HepG2 (cell line): ENCODE measurements around the gene NOTO. TPM values are rescaled to one million over a fixed set of nuclear protein-coding genes. Genes with fewer than 3 reads are reported as not detected.

ENCODE experiments used
- BHLHE40 ChIP-seq: IDR thresholded peaks from 2 replicates; pipeline ENCODE4 v1.6.1; 2011; ENCODE audit warnings: low read length, improper control_type of control experiment
- FOXK1 ChIP-seq: sonication (generic); formaldehyde crosslinking; IDR thresholded peaks from 2 replicates; pipeline ENCODE4 v1.4.0; 2020; ENCODE audit warnings: low read depth, missing genetic modification reagents, borderline replicate concordance
- MTF2 ChIP-seq: sonication (generic); formaldehyde crosslinking; IDR thresholded peaks from 2 replicates; pipeline ENCODE4 v1.5.0; 2020; ENCODE audit warnings: missing genetic modification reagents, borderline replicate concordance
- RELA ChIP-seq: sonication (generic); formaldehyde crosslinking; IDR thresholded peaks from 2 replicates; pipeline ENCODE4 v1.4.0; 2020; ENCODE audit warnings: missing genetic modification reagents
- ZFP62 ChIP-seq: sonication (generic); formaldehyde crosslinking; IDR thresholded peaks from 2 replicates; pipeline ENCODE4 v1.4.0; 2020; ENCODE audit warnings: missing genetic modification reagents
- ZNF484 ChIP-seq: sonication (generic); formaldehyde crosslinking; IDR thresholded peaks from 2 replicates; pipeline ENCODE4 v1.5.1; 2020; ENCODE audit warnings: mild to moderate bottlenecking, low read depth, missing genetic modification reagents, borderline replicate concordance
- ZNF547 ChIP-seq: sonication (generic); formaldehyde crosslinking; IDR thresholded peaks from 2 replicates; pipeline ENCODE4 v1.5.1; 2020; ENCODE audit warnings: mild to moderate bottlenecking, missing genetic modification reagents
- ZNF644 ChIP-seq: IDR thresholded peaks from 2 replicates; pipeline ENCODE4 v1.6.1; 2016; ENCODE audit warnings: low read depth
- polyA plus RNA-seq, 8 experiments: library from polyadenylated mRNA; depleted of rRNA in 3 of 8; stranded (reverse) in 7 of 8; unstranded in 1 of 8; fragments of >200 nt; fragmentation: Illumina TruSeq in 4 of 8; extraction: Trizol in 4 of 8; gene quantifications; 2 replicates each; pipeline versions ENCODE4 v1.2.1 to v1.2.3, GENCODE V29; 2011 to 2016; ENCODE audit warnings: low read depth in 4 of 8, missing spikeins in 1 of 8, mixed read lengths in 1 of 8; ENCODE audit not compliant: insufficient read depth in 1 of 8
- total RNA-seq, 5 experiments: library from RNA; depleted of rRNA; stranded (reverse); fragments of >200 nt; fragmentation: Illumina TruSeq; extraction: Trizol; gene quantifications; 2 replicates each; pipeline ENCODE4 v1.2.3, GENCODE V29; 2016; ENCODE audit warnings: low read depth in 1 of 5
- TF ChIP-seq, protein P1 (sequence below): IDR thresholded peaks from 2 replicates; pipeline ENCODE4 v1.6.1; 2016; ENCODE audit warnings: low read depth, control low read depth
- TF ChIP-seq, protein P2 (sequence below): sonication (generic); formaldehyde crosslinking; IDR thresholded peaks from 2 replicates; pipeline ENCODE4 v1.5.0; 2020; ENCODE audit warnings: missing genetic modification reagents
- TF ChIP-seq, protein P3 (sequence below): sonication (generic); formaldehyde crosslinking; conservative IDR thresholded peaks from 2 replicates; pipeline ENCODE4 v1.8.0; 2022; ENCODE audit warnings: low read depth, missing genetic modification reagents
- TF ChIP-seq, protein P4 (sequence below): sonication (generic); formaldehyde crosslinking; IDR thresholded peaks from 2 replicates; pipeline ENCODE4 v1.9.0; 2021; ENCODE audit warnings: missing genetic modification reagents, borderline replicate concordance
- TF ChIP-seq, protein P5 (sequence below): IDR thresholded peaks from 2 replicates; pipeline ENCODE4 v1.6.1; 2012; ENCODE audit warnings: low read depth, low read length, improper control_type of control experiment
- TF ChIP-seq, protein P6 (sequence below): sonication (generic); formaldehyde crosslinking; IDR thresholded peaks from 2 replicates; pipeline ENCODE4 v1.4.0; 2020; ENCODE audit warnings: missing genetic modification reagents

Gene NOTO
- total and polyA plus RNA-seq, 2 of the 13 experiments (the other 11 are each of a cell fraction or from before 2014, with no cell fraction given): not detected

DNA sequence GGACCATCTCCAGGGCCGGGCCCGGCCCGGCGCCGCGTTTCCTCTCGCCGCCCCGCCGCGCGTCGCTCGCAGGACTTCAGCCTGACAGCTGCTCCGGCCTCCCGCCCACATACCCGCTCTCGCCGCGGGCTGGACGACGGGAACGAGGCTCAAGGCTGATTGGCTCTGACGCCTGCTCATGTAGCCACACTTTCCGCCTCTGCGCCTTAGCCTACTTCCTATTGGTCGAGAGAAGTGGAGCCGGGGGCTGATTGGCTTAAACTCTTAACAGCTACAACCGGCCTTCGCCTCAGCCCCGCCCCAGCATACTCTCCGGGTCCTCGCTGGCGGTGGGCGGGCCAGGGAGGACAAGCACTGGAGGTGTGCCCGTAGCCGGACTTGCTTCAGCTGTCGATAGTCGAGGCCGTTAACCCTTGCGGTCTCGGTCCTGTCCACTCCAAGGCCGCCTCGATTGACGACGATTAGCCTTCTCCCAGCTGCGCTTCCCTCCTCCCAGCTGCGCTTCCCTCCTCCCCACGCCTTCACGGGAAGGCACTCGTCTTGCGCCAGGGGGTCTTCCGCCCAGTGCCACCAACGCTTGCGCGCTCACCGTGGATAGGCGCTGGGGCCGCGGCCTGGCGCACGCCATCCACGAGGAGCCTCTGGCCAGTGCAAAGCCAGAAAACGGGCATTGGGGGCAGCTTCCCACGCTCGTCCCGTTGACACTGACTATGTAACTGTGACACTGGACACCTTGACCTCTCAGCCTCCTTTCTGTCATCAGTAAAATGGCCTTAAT lies 31.0 kb downstream of the NOTO start, which contains the start of gene PRADC1 (continued):
- TF ChIP-seq, protein P1, sequence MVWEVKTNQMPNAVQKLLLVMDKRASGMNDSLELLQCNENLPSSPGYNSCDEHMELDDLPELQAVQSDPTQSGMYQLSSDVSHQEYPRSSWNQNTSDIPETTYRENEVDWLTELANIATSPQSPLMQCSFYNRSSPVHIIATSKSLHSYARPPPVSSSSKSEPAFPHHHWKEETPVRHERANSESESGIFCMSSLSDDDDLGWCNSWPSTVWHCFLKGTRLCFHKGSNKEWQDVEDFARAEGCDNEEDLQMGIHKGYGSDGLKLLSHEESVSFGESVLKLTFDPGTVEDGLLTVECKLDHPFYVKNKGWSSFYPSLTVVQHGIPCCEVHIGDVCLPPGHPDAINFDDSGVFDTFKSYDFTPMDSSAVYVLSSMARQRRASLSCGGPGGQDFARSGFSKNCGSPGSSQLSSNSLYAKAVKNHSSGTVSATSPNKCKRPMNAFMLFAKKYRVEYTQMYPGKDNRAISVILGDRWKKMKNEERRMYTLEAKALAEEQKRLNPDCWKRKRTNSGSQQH: peak; percentile 36; the same call in 1 of the 2 replicates
- TF ChIP-seq, protein P2, sequence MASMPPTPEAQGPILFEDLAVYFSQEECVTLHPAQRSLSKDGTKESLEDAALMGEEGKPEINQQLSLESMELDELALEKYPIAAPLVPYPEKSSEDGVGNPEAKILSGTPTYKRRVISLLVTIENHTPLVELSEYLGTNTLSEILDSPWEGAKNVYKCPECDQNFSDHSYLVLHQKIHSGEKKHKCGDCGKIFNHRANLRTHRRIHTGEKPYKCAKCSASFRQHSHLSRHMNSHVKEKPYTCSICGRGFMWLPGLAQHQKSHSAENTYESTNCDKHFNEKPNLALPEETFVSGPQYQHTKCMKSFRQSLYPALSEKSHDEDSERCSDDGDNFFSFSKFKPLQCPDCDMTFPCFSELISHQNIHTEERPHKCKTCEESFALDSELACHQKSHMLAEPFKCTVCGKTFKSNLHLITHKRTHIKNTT (CRISPR knock-in tag): no peak
- TF ChIP-seq, protein P3, sequence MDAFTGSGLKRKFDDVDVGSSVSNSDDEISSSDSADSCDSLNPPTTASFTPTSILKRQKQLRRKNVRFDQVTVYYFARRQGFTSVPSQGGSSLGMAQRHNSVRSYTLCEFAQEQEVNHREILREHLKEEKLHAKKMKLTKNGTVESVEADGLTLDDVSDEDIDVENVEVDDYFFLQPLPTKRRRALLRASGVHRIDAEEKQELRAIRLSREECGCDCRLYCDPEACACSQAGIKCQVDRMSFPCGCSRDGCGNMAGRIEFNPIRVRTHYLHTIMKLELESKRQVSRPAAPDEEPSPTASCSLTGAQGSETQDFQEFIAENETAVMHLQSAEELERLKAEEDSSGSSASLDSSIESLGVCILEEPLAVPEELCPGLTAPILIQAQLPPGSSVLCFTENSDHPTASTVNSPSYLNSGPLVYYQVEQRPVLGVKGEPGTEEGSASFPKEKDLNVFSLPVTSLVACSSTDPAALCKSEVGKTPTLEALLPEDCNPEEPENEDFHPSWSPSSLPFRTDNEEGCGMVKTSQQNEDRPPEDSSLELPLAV: no peak
- peak; percentile 84 for TF ChIP-seq FOXK1
- TF ChIP-seq, protein P4, sequence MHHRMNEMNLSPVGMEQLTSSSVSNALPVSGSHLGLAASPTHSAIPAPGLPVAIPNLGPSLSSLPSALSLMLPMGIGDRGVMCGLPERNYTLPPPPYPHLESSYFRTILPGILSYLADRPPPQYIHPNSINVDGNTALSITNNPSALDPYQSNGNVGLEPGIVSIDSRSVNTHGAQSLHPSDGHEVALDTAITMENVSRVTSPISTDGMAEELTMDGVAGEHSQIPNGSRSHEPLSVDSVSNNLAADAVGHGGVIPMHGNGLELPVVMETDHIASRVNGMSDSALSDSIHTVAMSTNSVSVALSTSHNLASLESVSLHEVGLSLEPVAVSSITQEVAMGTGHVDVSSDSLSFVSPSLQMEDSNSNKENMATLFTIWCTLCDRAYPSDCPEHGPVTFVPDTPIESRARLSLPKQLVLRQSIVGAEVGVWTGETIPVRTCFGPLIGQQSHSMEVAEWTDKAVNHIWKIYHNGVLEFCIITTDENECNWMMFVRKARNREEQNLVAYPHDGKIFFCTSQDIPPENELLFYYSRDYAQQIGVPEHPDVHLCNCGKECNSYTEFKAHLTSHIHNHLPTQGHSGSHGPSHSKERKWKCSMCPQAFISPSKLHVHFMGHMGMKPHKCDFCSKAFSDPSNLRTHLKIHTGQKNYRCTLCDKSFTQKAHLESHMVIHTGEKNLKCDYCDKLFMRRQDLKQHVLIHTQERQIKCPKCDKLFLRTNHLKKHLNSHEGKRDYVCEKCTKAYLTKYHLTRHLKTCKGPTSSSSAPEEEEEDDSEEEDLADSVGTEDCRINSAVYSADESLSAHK: no peak
- TF ChIP-seq ZNF547 (CRISPR knock-in tag): peak; percentile 92
- TF ChIP-seq, protein P5, sequence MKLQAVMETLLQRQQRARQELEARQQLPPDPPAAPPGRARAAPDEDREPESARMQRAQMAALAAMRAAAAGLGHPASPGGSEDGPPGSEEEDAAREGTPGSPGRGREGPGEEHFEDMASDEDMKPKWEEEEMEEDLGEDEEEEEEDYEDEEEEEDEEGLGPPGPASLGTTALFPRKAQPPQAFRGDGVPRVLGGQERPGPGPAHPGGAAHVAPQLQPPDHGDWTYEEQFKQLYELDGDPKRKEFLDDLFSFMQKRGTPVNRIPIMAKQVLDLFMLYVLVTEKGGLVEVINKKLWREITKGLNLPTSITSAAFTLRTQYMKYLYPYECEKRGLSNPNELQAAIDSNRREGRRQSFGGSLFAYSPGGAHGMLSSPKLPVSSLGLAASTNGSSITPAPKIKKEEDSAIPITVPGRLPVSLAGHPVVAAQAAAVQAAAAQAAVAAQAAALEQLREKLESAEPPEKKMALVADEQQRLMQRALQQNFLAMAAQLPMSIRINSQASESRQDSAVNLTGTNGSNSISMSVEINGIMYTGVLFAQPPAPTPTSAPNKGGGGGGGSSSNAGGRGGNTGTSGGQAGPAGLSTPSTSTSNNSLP: no peak
- TF ChIP-seq, protein P6, sequence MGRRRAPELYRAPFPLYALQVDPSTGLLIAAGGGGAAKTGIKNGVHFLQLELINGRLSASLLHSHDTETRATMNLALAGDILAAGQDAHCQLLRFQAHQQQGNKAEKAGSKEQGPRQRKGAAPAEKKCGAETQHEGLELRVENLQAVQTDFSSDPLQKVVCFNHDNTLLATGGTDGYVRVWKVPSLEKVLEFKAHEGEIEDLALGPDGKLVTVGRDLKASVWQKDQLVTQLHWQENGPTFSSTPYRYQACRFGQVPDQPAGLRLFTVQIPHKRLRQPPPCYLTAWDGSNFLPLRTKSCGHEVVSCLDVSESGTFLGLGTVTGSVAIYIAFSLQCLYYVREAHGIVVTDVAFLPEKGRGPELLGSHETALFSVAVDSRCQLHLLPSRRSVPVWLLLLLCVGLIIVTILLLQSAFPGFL (CRISPR knock-in tag): no peak
- no peak for TF ChIP-seq RELA (CRISPR knock-in tag)
- TF ChIP-seq ZFP62: no peak
- peak; percentile 81; the same call in 1 of the 2 replicates for TF ChIP-seq MTF2
- TF ChIP-seq BHLHE40: no peak
- TF ChIP-seq ZNF644 (CRISPR knock-in tag): no peak
- peak; percentile 76; the same call in 1 of the 2 replicates for TF ChIP-seq ZNF484 (CRISPR knock-in tag)
